CD4-positive, alpha-beta T cell (primary cell): ENCODE results near the gene PTPRF. TPM values are rescaled to one million over a fixed set of nuclear protein-coding genes. Genes with fewer than 3 reads are reported as not detected.

Experiments used
- ATAC-seq: fragments of 200-7000 bp; cut with Tn5 transposase; one replicate; pipeline ENCODE4 v1.10.0; 2022; ENCODE audit warnings: mild to moderate bottlenecking; ENCODE audit not compliant: poor library complexity
- CTCF ChIA-PET: fragments of 350-600 bp; sonication (Branson Sonifier 250); formaldehyde crosslinking; loops from one replicate; lab custom pipeline; 2021; ENCODE audit warnings: antibody characterized with exemption, inconsistent platforms; lab: Charles Lee
- POLR2A ChIA-PET: fragments of 350-600 bp; sonication (Branson Sonifier 250); formaldehyde crosslinking; loops from one replicate; lab custom pipeline; 2021; ENCODE audit warnings: antibody characterized with exemption, inconsistent platforms; lab: Charles Lee
- DNase-seq, 14 experiments: peaks; one replicate each; pipeline ENCODE4 v3.0.0-alpha.2; 2013 to 2020; ENCODE audit warnings: mixed read lengths in 2 of 14
- H3K27ac ChIP-seq, 2 donors: one replicate each; pipeline versions ENCODE4 v1.5.1 to v1.7.0; 2013; ENCODE audit warnings: low read length in 2 of 2, low read depth in 1 of 2, mild to moderate bottlenecking in 1 of 2
- H3K27me3 ChIP-seq, 2 experiments: 1 replicate in 1 of 2; 2 replicates in 1 of 2; pipeline versions ENCODE4 v1.6.1 to v1.7.0; 2013; ENCODE audit warnings: low read length in 2 of 2, control low read depth in 1 of 2, mild to moderate bottlenecking in 1 of 2, moderate library complexity in 1 of 2; ENCODE audit not compliant: insufficient read depth in 2 of 2, control insufficient read depth in 1 of 2
- H3K36me3 ChIP-seq: one replicate; pipeline ENCODE4 v1.6.1; 2013; ENCODE audit warnings: low read length, control low read depth; ENCODE audit not compliant: insufficient read depth
- H3K4me1 ChIP-seq: one replicate; pipeline ENCODE4 v1.6.1; 2013; ENCODE audit warnings: low read length, control low read depth; ENCODE audit not compliant: insufficient read depth
- H3K4me3 ChIP-seq: one replicate; pipeline ENCODE4 v1.5.1; 2013; ENCODE audit warnings: mild to moderate bottlenecking, low read length, moderate library complexity
- H3K9me3 ChIP-seq, 2 experiments: 1 replicate in 1 of 2; 2 replicates in 1 of 2; pipeline versions ENCODE4 v1.6.1 to v1.7.0; 2013; ENCODE audit warnings: low read length in 2 of 2, mild to moderate bottlenecking in 2 of 2, control low read depth in 1 of 2, moderate library complexity in 1 of 2; ENCODE audit not compliant: control insufficient read depth in 1 of 2, insufficient read depth in 1 of 2
- H3K27ac Mint-ChIP-seq: one replicate; pipeline ENCODE4 v1.8.0; 2020; ENCODE audit warnings: mixed read lengths
- H3K27me3 Mint-ChIP-seq: one replicate; pipeline ENCODE4 v1.8.0; 2021; ENCODE audit warnings: mixed read lengths
- H3K36me3 Mint-ChIP-seq: one replicate; pipeline ENCODE4 v1.8.0; 2021; ENCODE audit warnings: low read depth, mixed read lengths
- H3K4me1 Mint-ChIP-seq: one replicate; pipeline ENCODE4 v1.8.0; 2021; ENCODE audit warnings: low read depth, mixed read lengths
- H3K4me3 Mint-ChIP-seq: one replicate; pipeline ENCODE4 v1.8.0; 2020; ENCODE audit warnings: mild to moderate bottlenecking, mixed read lengths
- H3K9me3 Mint-ChIP-seq: one replicate; pipeline ENCODE4 v1.8.0; 2020; ENCODE audit warnings: mixed read lengths
- intact Hi-C, 2 experiments: fragments of 100-400 bp; cut with DNase I in 1 of 2; cut with micrococcal nuclease in 1 of 2; formaldehyde crosslinking; loops; one replicate each; pipeline versions ENCODE4 v1.15.1 to v1.9.0; 2023 to 2025; cut with DNase I, micrococcal nuclease
- total RNA-seq, 174 experiments: library from RNA in 2 of 174; stranded (reverse) in 2 of 174; gene quantifications; one replicate each; pipeline ENCODE4 v1.2.3 and lab custom pipeline; 2021 to 2026
- TF ChIP-seq, protein P1 (sequence below): fragments of 200-600 bp; IDR thresholded peaks from one replicate; pipeline ENCODE4 v1.8.0; 2022; ENCODE audit warnings: antibody characterized with exemption, mild to moderate bottlenecking

PTPRF gene
- total RNA-seq, 2 experiments from 2014 or later: 0.14 TPM

DNA sequence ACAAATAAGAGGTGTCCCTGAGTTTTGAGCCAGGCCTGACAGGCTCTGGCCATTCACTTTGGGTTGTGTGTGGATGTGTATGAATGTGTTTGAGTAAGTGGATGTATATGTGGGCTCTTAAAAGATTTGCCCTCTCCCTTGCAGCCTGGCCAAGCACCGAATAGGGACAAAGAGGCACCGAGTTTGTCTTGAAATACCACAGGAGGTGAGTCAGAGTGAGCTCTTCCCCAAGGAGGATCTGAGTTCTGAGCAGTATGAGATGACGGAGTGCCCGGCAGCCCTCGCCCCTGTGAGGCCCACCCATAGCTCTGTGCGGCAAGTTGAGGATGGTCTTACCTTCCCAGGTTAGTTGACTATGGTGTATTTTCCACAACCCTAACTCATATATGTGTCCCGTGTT lies 138.3 kb downstream of the PTPRF start:
- Mint-ChIP-seq H3K4me1 (peaks cover 12% of the 10 kb centered on the region), H3K27ac (no peak overlapping the region), H3K36me3 (peaks cover 96% of the 10 kb centered on the region), H3K27me3 (no peaks in the 10 kb centered on the region), H3K4me3 (no peak overlapping the region), H3K9me3 (no peaks in the 10 kb centered on the region)
- DNase-seq: no peak
- TF ChIP-seq, protein P1, sequence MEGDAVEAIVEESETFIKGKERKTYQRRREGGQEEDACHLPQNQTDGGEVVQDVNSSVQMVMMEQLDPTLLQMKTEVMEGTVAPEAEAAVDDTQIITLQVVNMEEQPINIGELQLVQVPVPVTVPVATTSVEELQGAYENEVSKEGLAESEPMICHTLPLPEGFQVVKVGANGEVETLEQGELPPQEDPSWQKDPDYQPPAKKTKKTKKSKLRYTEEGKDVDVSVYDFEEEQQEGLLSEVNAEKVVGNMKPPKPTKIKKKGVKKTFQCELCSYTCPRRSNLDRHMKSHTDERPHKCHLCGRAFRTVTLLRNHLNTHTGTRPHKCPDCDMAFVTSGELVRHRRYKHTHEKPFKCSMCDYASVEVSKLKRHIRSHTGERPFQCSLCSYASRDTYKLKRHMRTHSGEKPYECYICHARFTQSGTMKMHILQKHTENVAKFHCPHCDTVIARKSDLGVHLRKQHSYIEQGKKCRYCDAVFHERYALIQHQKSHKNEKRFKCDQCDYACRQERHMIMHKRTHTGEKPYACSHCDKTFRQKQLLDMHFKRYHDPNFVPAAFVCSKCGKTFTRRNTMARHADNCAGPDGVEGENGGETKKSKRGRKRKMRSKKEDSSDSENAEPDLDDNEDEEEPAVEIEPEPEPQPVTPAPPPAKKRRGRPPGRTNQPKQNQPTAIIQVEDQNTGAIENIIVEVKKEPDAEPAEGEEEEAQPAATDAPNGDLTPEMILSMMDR: no peak
- no peak overlapping the region for H3K27ac ChIP-seq
- H3K4me1 ChIP-seq: no peaks in the 10 kb centered on the region
- peaks cover 94% of the 10 kb centered on the region for H3K36me3 ChIP-seq
- POLR2A ChIA-PET: no interaction called here
- no peaks in the 10 kb centered on the region for H3K27me3 ChIP-seq
- no peak overlapping the region for H3K4me3 ChIP-seq
- H3K9me3 ChIP-seq: no peaks in the 10 kb centered on the region
- intact Hi-C loops: no loop called here
- CTCF ChIA-PET: no interaction called here
- ATAC-seq: no peak

DNA sequence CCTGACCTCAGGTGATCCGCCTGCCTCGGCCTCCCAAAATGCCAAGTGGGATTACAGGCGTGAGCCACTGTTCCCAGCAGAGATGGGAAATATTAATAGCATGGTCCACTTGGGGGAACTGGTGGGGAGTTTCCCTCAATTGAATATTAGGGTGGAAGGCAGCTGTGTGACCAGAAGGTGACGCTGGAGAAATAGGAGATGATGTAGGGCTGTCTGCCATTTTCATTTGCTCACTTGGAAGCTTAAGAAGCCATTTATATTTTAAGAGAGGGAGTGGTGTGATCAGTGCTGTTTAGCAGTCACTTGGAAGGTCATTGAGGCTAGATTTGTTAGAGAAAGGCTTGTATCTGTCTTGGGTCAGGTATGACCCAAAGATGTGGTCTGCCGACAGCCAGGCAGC lies 139.2 kb downstream of the PTPRF start:
- Mint-ChIP-seq H3K4me3 (no peak overlapping the region), H3K36me3 (peaks cover 92% of the 10 kb centered on the region), H3K4me1 (peaks cover 12% of the 10 kb centered on the region), H3K27ac (no peak overlapping the region), H3K9me3 (no peaks in the 10 kb centered on the region), H3K27me3 (no peaks in the 10 kb centered on the region)
- peaks cover under 1% of the 10 kb centered on the region for H3K4me1 ChIP-seq
- peaks cover 89% of the 10 kb centered on the region for H3K36me3 ChIP-seq
- DNase-seq: no peak
- ChIA-PET POLR2A (no interaction called here), CTCF (no interaction called here)
- ATAC-seq: no peak
- no peak overlapping the region for H3K4me3 ChIP-seq
- no peak overlapping the region for H3K27ac ChIP-seq
- TF ChIP-seq, protein P1: no peak
- H3K27me3 ChIP-seq: no peaks in the 10 kb centered on the region
- intact Hi-C loops: no loop called here
- no peaks in the 10 kb centered on the region for H3K9me3 ChIP-seq

DNA sequence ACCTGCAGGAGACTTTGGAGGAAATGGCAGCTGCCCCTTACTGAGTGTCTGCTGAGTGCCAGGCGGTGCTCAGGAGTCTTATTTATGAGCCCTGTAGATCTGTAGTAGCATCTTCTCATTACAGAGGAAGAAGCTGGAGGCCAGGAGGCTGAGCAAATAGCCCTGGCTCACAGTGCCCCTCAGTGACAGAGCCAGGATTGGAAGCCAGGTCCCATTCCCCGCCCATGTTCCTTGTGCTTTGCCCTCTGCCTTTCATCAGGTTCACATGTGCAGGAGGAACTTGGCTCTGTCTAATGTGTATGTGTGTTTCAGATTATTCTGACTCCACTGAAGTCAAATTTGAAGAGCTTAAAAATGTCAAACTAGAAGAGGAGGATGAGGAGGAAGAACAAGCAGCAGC lies 140.5 kb downstream of the PTPRF start:
- ATAC-seq (no peak), DNase-seq (no peak)
- H3K36me3 ChIP-seq: peaks cover 87% of the 10 kb centered on the region
- H3K4me1 ChIP-seq: peaks cover 2% of the 10 kb centered on the region
- intact Hi-C loops: no loop called here
- no peaks in the 10 kb centered on the region for H3K27me3 ChIP-seq
- Mint-ChIP-seq H3K4me3 (no peak overlapping the region), H3K9me3 (no peaks in the 10 kb centered on the region), H3K27me3 (no peaks in the 10 kb centered on the region), H3K27ac (no peak overlapping the region), H3K36me3 (peaks cover 86% of the 10 kb centered on the region), H3K4me1 (peaks cover 12% of the 10 kb centered on the region)
- no peak overlapping the region for H3K4me3 ChIP-seq
- TF ChIP-seq, protein P1: no peak
- no peaks in the 10 kb centered on the region for H3K9me3 ChIP-seq
- ChIA-PET CTCF (no interaction called here), POLR2A (interaction anchor here (0.6 kb wide), 1 partner anchor 35 kb away, joined by 3 read pairs; no protein-coding TSS in a partner anchor)
- H3K27ac ChIP-seq: no peak overlapping the region
